SK-N-SH (cell line): ENCODE results near the gene PHF14. TPM values are rescaled to one million over a fixed set of nuclear protein-coding genes. Genes with fewer than 3 reads are reported as not detected.

ENCODE experiments used
- CTCF ChIA-PET: fragments of 300-600, 350-600 bp; formaldehyde crosslinking; extraction: SDS; loops from one replicate; lab custom pipeline; 2021; lab: Yijun Ruan, JAX
- POLR2A ChIA-PET: fragments of 350-600 bp; sonication (Branson Sonifier 250); formaldehyde crosslinking; extraction: SDS; loops from one replicate; lab custom pipeline; 2020; ENCODE audit warnings: antibody characterized with exemption, inconsistent platforms; lab: Yijun Ruan, JAX
- DNase-seq: peaks from one replicate; pipeline ENCODE4 v3.0.0; 2012
- H2AFZ ChIP-seq: fragments of 200-600 bp; sonication (generic); 2 replicates; pipeline ENCODE4 v1.8.1; 2016; ENCODE audit warnings: antibody characterized with exemption, mild to moderate bottlenecking, low read depth
- H3F3A ChIP-seq: fragments of 200-600 bp; sonication (generic); replicated peaks from 2 replicates; pipeline ENCODE3; 2016; ENCODE audit warnings: antibody characterized with exemption, mild to moderate bottlenecking; ENCODE audit not compliant: insufficient read depth
- H3K27ac ChIP-seq, 2 experiments: fragments of 200-500 bp in 1 of 2; fragments of 200-600 bp in 1 of 2; sonication (Bioruptor generic) in 1 of 2; sonication (generic), shearing (Covaris generic) in 1 of 2; 2 replicates each; pipeline versions ENCODE4 v1.5.1 to v1.6.1; 2014 to 2016; ENCODE audit warnings: low read depth in 2 of 2, inconsistent platforms in 1 of 2, low read length in 1 of 2, mild to moderate bottlenecking in 1 of 2, mixed read lengths in 1 of 2
- H3K27me3 ChIP-seq: fragments of 200-600 bp; sonication (generic), shearing (Covaris generic); 2 replicates; pipeline ENCODE4 v1.6.1; 2016; ENCODE audit warnings: mixed run types; ENCODE audit not compliant: insufficient read depth
- H3K36me3 ChIP-seq, 2 experiments: fragments of 200-500 bp in 1 of 2; fragments of 200-600 bp in 1 of 2; sonication (Bioruptor generic) in 1 of 2; sonication (generic) in 1 of 2; replicated peaks in 1 of 2; 2 replicates each; pipeline versions ENCODE3 to v1.5.1; 2014 to 2016; ENCODE audit warnings: low read length in 1 of 2, mild to moderate bottlenecking in 1 of 2; ENCODE audit not compliant: insufficient read depth in 2 of 2, control insufficient read depth in 1 of 2
- H3K4me1 ChIP-seq, 2 experiments: fragments of 200-500 bp in 1 of 2; fragments of 200-600 bp in 1 of 2; sonication (Bioruptor generic) in 1 of 2; sonication (generic), shearing (Covaris generic) in 1 of 2; 2 replicates each; pipeline versions ENCODE4 v1.5.1 to v1.6.1; 2014 to 2016; ENCODE audit warnings: low read depth in 1 of 2, low read length in 1 of 2, mixed run types in 1 of 2; ENCODE audit not compliant: insufficient read depth in 2 of 2, control insufficient read depth in 1 of 2
- H3K4me2 ChIP-seq: fragments of 200-600 bp; sonication (generic), shearing (Covaris generic); 2 replicates; pipeline ENCODE4 v1.6.1; 2017; ENCODE audit warnings: mixed run types
- H3K4me3 ChIP-seq, 2 experiments: fragments of 200-500 bp in 1 of 2; fragments of 200-600 bp in 1 of 2; sonication (Bioruptor generic) in 1 of 2; sonication (generic), shearing (Covaris generic) in 1 of 2; 2 replicates each; pipeline versions ENCODE4 v1.5.1 to v1.8.1; 2014 to 2016; ENCODE audit warnings: low read depth in 2 of 2, inconsistent platforms in 1 of 2, low read length in 1 of 2, mild to moderate bottlenecking in 1 of 2, mixed read lengths in 1 of 2, moderate library complexity in 1 of 2
- H3K79me2 ChIP-seq: fragments of 200-600 bp; sonication (generic); 2 replicates; pipeline ENCODE4 v1.8.1; 2017; ENCODE audit warnings: mild to moderate bottlenecking; ENCODE audit not compliant: insufficient read depth
- H3K9ac ChIP-seq: fragments of 200-600 bp; sonication (generic); 2 replicates; pipeline ENCODE4 v1.6.1; 2017; ENCODE audit warnings: mixed run types
- H3K9me2 ChIP-seq: fragments of 200-600 bp; sonication (generic); 2 replicates; pipeline ENCODE4 v1.6.1; 2017; ENCODE audit warnings: mixed run types
- H3K9me3 ChIP-seq: fragments of 200-600 bp; sonication (generic); 2 replicates; pipeline ENCODE4 v1.6.1; 2017; ENCODE audit warnings: mixed run types, mild to moderate bottlenecking, moderate library complexity
- H4K20me1 ChIP-seq: fragments of 200-600 bp; sonication (generic); 2 replicates; pipeline ENCODE4 v1.6.1; 2017; ENCODE audit warnings: mild to moderate bottlenecking, mixed run types; ENCODE audit not compliant: insufficient read depth
- FOSL2 ChIP-seq: IDR thresholded peaks from 2 replicates; pipeline ENCODE4 v1.4.0; 2012; ENCODE audit warnings: low read depth, mild to moderate bottlenecking, moderate library complexity, borderline replicate concordance
- FOXJ3 ChIP-seq: sonication (generic); formaldehyde crosslinking; IDR thresholded peaks from 2 replicates; pipeline ENCODE4 v1.5.1; 2020; ENCODE audit warnings: mild to moderate bottlenecking, missing genetic modification reagents
- GABPA ChIP-seq: IDR thresholded peaks from 2 replicates; pipeline ENCODE4 v1.4.0; 2012; ENCODE audit warnings: low read depth, mild to moderate bottlenecking
- IRF3 ChIP-seq: fragments of 150-350 bp; IDR thresholded peaks from 2 replicates; pipeline ENCODE4 v1.6.1; 2016; ENCODE audit warnings: mild to moderate bottlenecking, low read depth, low read length
- NFIC ChIP-seq: IDR thresholded peaks from 2 replicates; pipeline ENCODE4 v1.4.0; 2012; ENCODE audit warnings: borderline replicate concordance
- PBX3 ChIP-seq: IDR thresholded peaks from 2 replicates; pipeline ENCODE4; 2012
- RAD21 ChIP-seq: IDR thresholded peaks from 2 replicates; pipeline ENCODE4 v1.6.1; 2012; ENCODE audit warnings: mild to moderate bottlenecking, low read length
- REST ChIP-seq: IDR thresholded peaks from 2 replicates; pipeline ENCODE4 v1.6.1; 2012; ENCODE audit warnings: mild to moderate bottlenecking, low read depth, low read length, moderate library complexity
- SIN3A ChIP-seq: IDR thresholded peaks from 2 replicates; pipeline ENCODE4 v1.6.1; 2012; ENCODE audit warnings: low read depth, mild to moderate bottlenecking, low read length, moderate library complexity, borderline replicate concordance
- USF1 ChIP-seq: IDR thresholded peaks from 2 replicates; pipeline ENCODE4 v1.4.0; 2012; ENCODE audit warnings: low read depth, borderline replicate concordance
- WGBS: methylation state at CpG from one replicate; pipeline ENCODE4 v1.1.6; 2017; ENCODE audit warnings: low lambda C conversion rate; 5-methylcytosine and 5-hydroxymethylcytosine counted together
- polyA plus RNA-seq, 3 experiments: library from polyadenylated mRNA; depleted of rRNA; stranded (reverse); fragments of >200 nt; gene quantifications; 2 replicates each; pipeline ENCODE4 v1.2.3, GENCODE V29; 2012

Gene PHF14
- polyA plus RNA-seq, 1 of the 3 experiments (the other 2 are of a cell fraction): 19.2 TPM

- ChIA-PET POLR2A (no interaction called here), CTCF (interaction anchor here (1.0 to 3.8 kb wide), 15 partner anchors 10 to 295 kb away, joined by 3 to 35 read pairs (median 5); a partner anchor contains a TSS)
- H3K9me3 ChIP-seq: no peaks in the 10 kb centered on the region
- H3F3A ChIP-seq: no peaks in the 10 kb centered on the region
- no peak overlapping the region for H3K4me2 ChIP-seq
- no peak for TF ChIP-seq NFIC
- TF ChIP-seq REST: no peak
- no peak for TF ChIP-seq FOSL2
- no peak for TF ChIP-seq FOXJ3 (CRISPR knock-in tag)
- no peak for TF ChIP-seq PBX3
- no peak for TF ChIP-seq IRF3
- TF ChIP-seq SIN3A: no peak
- no peak for TF ChIP-seq USF1
- TF ChIP-seq GABPA: no peak
- no peak overlapping the region for H3K27ac ChIP-seq
- no peak for DNase-seq
- H3K36me3 ChIP-seq: no peaks in the 10 kb centered on the region
- H4K20me1 ChIP-seq: no peaks in the 10 kb centered on the region
- H3K9me2 ChIP-seq: no peaks in the 10 kb centered on the region
- 32% methylated on average over 1 of the region's 1 CpG for WGBS
- H3K4me3 ChIP-seq: no peak overlapping the region
- H2AFZ ChIP-seq: no peak overlapping the region
- no peaks in the 10 kb centered on the region for H3K27me3 ChIP-seq
- H3K4me1 ChIP-seq: peaks cover 0 to 2% of the 10 kb centered on the region in 2 experiments; a peak in 2 of 4 replicates
- H3K79me2 ChIP-seq: no peaks in the 10 kb centered on the region
- H3K9ac ChIP-seq: no peak overlapping the region
These were observed 239.6 kb downstream of the PHF14 start for GRCh38 chr7:11213266-11213665.

- Histone ChIP-seq H3K27me3 (no peaks in the 10 kb centered on the region), H3K9me2 (no peaks in the 10 kb centered on the region), H3K4me1 (peaks cover 0 to 2% of the 10 kb centered on the region in 2 experiments; a peak in 2 of 4 replicates), H3K9ac (no peak overlapping the region), H2AFZ (no peak overlapping the region)
- CTCF ChIA-PET: interaction anchor here (0.6 to 1.2 kb wide), 4 partner anchors 9 to 14 kb away, joined by 3 to 4 read pairs (median 3); no protein-coding TSS in a partner anchor
- whole genome bisulfite sequencing: 54% methylated on average over 2 of the region's 2 CpGs
- TF ChIP-seq RAD21: no peak
- TF ChIP-seq NFIC: no peak
- TF ChIP-seq, all 33 proteins: peak for 0
- Histone ChIP-seq H3K9me3 (no peaks in the 10 kb centered on the region), H3K27ac (no peak overlapping the region), H3K4me3 (no peak overlapping the region), H4K20me1 (no peaks in the 10 kb centered on the region), H3K36me3 (no peaks in the 10 kb centered on the region), H3F3A (no peaks in the 10 kb centered on the region), H3K4me2 (no peak overlapping the region), H3K79me2 (no peaks in the 10 kb centered on the region)
- DNase-seq: no peak
- POLR2A ChIA-PET: no interaction called here
These were observed 242.6 kb downstream of the PHF14 start for GRCh38 chr7:11216276-11216675.
